Measurements from ENCODE around the gene KCNMB2. TPM values are rescaled to one million over a fixed set of nuclear protein-coding genes. Genes with fewer than 3 reads are reported as not detected.

Gene KCNMB2
- polyA plus RNA-seq, 1 of the 3 experiments (the other 2 are of a cell fraction) = not detected

DNA sequence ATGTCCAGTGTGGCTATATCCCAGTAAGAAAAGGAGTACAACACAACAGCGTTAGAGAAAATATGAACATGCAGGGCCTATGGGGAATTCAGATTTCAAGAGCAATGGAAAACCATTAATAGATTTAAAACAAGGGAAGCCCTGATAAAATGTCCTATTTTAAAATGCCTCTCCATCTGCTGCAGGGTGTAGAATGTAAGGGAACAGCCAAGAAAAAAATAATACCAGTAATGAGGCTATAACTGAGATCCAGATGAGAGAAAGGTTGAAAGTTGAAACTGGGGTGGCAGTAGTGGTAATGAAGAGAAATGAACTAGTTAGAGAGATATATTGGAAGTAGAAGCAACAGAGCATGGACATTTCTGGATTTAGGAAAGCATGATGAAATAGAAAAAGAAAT lies 226.1 kb downstream of the KCNMB2 start (continued):
- TF ChIP-seq, protein P1, sequence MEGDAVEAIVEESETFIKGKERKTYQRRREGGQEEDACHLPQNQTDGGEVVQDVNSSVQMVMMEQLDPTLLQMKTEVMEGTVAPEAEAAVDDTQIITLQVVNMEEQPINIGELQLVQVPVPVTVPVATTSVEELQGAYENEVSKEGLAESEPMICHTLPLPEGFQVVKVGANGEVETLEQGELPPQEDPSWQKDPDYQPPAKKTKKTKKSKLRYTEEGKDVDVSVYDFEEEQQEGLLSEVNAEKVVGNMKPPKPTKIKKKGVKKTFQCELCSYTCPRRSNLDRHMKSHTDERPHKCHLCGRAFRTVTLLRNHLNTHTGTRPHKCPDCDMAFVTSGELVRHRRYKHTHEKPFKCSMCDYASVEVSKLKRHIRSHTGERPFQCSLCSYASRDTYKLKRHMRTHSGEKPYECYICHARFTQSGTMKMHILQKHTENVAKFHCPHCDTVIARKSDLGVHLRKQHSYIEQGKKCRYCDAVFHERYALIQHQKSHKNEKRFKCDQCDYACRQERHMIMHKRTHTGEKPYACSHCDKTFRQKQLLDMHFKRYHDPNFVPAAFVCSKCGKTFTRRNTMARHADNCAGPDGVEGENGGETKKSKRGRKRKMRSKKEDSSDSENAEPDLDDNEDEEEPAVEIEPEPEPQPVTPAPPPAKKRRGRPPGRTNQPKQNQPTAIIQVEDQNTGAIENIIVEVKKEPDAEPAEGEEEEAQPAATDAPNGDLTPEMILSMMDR (IDR thresholded peaks at IDR 0.05) = no peak
- TF ChIP-seq SMC3 (IDR thresholded peaks at IDR 0.05; ENCODE audit: low read depth, low read length) (no peak), GABPA (IDR thresholded peaks at IDR 0.05; ENCODE audit: low read depth) (no peak), NRF1 (IDR thresholded peaks at IDR 0.05; ENCODE audit: low read depth, low read length) (no peak), RAD21 (IDR thresholded peaks at IDR 0.05; ENCODE audit: low read length) (no peak)
- TF ChIP-seq, protein P2, sequence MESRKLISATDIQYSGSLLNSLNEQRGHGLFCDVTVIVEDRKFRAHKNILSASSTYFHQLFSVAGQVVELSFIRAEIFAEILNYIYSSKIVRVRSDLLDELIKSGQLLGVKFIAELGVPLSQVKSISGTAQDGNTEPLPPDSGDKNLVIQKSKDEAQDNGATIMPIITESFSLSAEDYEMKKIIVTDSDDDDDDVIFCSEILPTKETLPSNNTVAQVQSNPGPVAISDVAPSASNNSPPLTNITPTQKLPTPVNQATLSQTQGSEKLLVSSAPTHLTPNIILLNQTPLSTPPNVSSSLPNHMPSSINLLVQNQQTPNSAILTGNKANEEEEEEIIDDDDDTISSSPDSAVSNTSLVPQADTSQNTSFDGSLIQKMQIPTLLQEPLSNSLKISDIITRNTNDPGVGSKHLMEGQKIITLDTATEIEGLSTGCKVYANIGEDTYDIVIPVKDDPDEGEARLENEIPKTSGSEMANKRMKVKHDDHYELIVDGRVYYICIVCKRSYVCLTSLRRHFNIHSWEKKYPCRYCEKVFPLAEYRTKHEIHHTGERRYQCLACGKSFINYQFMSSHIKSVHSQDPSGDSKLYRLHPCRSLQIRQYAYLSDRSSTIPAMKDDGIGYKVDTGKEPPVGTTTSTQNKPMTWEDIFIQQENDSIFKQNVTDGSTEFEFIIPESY (IDR thresholded peaks at IDR 0.05; ENCODE audit: borderline replicate concordance, low read depth) = no peak
- TF ChIP-seq, protein P3, sequence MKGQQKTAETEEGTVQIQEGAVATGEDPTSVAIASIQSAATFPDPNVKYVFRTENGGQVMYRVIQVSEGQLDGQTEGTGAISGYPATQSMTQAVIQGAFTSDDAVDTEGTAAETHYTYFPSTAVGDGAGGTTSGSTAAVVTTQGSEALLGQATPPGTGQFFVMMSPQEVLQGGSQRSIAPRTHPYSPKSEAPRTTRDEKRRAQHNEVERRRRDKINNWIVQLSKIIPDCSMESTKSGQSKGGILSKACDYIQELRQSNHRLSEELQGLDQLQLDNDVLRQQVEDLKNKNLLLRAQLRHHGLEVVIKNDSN (IDR thresholded peaks at IDR 0.05; ENCODE audit: borderline replicate concordance, low read depth) = no peak

DNA sequence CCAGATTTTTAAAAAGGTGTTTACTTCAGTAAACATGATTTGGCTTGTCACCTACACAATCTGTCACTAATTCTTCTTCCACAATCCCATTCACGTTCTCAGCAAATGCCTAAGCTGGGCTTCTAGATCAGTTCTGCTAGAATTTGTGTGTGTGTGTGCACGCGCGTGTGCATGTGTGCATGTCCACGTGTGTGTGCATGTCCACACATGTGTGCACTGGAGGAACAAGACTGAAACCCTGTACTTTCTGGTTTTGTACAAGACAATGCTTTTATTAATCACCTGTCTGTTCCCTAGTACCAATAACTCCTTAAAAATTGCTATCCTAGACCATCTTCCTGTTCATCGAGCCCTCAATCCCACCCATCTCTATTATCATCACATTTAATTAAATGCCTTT lies 229.2 kb downstream of the KCNMB2 start:
- Histone ChIP-seq H3F3A (replicated peaks; ENCODE audit: insufficient read depth) (no peaks in the 10 kb centered on the region), H3K36me3 (replicated peaks in 1 of 2; ENCODE audit: control insufficient read depth in 1 of 2, insufficient read depth in 2 of 2, low read length in 1 of 2) (no peaks in the 10 kb centered on the region), H3K79me2 (ENCODE audit: insufficient read depth) (no peaks in the 10 kb centered on the region), H3K9ac (no peak overlapping the region), H3K9me2 (no peaks in the 10 kb centered on the region), H3K9me3 (no peaks in the 10 kb centered on the region), H2AFZ (ENCODE audit: low read depth) (no peak overlapping the region), H3K4me2 (no peak overlapping the region), H3K4me1 (ENCODE audit: control insufficient read depth in 1 of 2, insufficient read depth in 2 of 2, low read depth in 1 of 2, low read length in 1 of 2) (no peaks in the 10 kb centered on the region), H3K27me3 (ENCODE audit: insufficient read depth) (no peaks in the 10 kb centered on the region), H4K20me1 (ENCODE audit: insufficient read depth) (no peaks in the 10 kb centered on the region), H3K27ac (ENCODE audit: low read depth in 2 of 2, low read length in 1 of 2) (no peak overlapping the region), H3K4me3 (ENCODE audit: low read depth in 2 of 2, low read length in 1 of 2) (no peak overlapping the region)
- no peak for TF ChIP-seq GABPA (IDR thresholded peaks at IDR 0.05; ENCODE audit: low read depth)
- TF ChIP-seq TCF12 (IDR thresholded peaks at IDR 0.05) = no peak
- no peak for TF ChIP-seq FOXJ3 (CRISPR knock-in tag; IDR thresholded peaks at IDR 0.05)
- no peak for TF ChIP-seq CHD2 (IDR thresholded peaks at IDR 0.05; ENCODE audit: low read length, partially characterized antibody)
- no peak for TF ChIP-seq NFIC (IDR thresholded peaks at IDR 0.05; ENCODE audit: borderline replicate concordance)
- TF ChIP-seq ELF1 (IDR thresholded peaks at IDR 0.05) = no peak
- DNase-seq = no peak
- CTCF ChIA-PET = no interaction called here
- POLR2A ChIA-PET = no interaction called here
- WGBS (ENCODE audit: low lambda C conversion rate) = 45% methylated on average over 6 of the region's 6 CpGs

DNA sequence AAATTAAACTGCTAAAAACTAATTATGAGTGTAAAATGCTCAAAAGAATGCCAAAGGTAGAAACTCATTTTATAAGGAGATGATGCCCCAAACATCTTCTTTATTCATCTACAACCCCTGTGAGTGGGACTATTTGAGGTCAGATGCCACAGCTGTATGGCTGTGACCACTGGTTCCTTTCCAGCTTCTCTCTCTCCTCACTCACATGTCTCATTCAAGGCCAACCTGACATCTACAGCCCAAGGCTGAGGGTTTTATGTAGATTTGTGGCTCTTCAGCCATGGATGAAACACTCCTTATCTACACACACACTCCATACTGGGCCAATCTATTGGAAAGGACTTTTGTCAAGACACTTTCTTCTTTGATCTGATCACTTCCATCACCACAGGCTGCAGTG lies 231.3 kb downstream of the KCNMB2 start:
- Histone ChIP-seq H2AFZ (ENCODE audit: low read depth) (no peak overlapping the region), H3K4me2 (no peak overlapping the region), H3K9ac (no peak overlapping the region), H3K4me1 (ENCODE audit: control insufficient read depth in 1 of 2, insufficient read depth in 2 of 2, low read depth in 1 of 2, low read length in 1 of 2) (no peaks in the 10 kb centered on the region), H3K27ac (ENCODE audit: low read depth in 2 of 2, low read length in 1 of 2) (no peak overlapping the region), H4K20me1 (ENCODE audit: insufficient read depth) (no peaks in the 10 kb centered on the region), H3F3A (replicated peaks; ENCODE audit: insufficient read depth) (no peaks in the 10 kb centered on the region), H3K9me3 (no peaks in the 10 kb centered on the region), H3K9me2 (no peaks in the 10 kb centered on the region), H3K36me3 (replicated peaks in 1 of 2; ENCODE audit: control insufficient read depth in 1 of 2, insufficient read depth in 2 of 2, low read length in 1 of 2) (no peaks in the 10 kb centered on the region), H3K27me3 (ENCODE audit: insufficient read depth) (no peaks in the 10 kb centered on the region), H3K79me2 (ENCODE audit: insufficient read depth) (no peaks in the 10 kb centered on the region), H3K4me3 (ENCODE audit: low read depth in 2 of 2, low read length in 1 of 2) (no peak overlapping the region)
- ChIA-PET CTCF (no interaction called here), POLR2A (no interaction called here)
- DNase-seq = no peak
- TF ChIP-seq RAD21 (IDR thresholded peaks at IDR 0.05; ENCODE audit: low read length) (no peak), MEF2A (IDR thresholded peaks at IDR 0.05; ENCODE audit: borderline replicate concordance, low read depth) (no peak), RFX5 (IDR thresholded peaks at IDR 0.05; ENCODE audit: low read length) (no peak), TCF12 (IDR thresholded peaks at IDR 0.05) (no peak), GATA2 (CRISPR knock-in tag; IDR thresholded peaks at IDR 0.05) (no peak), FOXM1 (IDR thresholded peaks at IDR 0.05; ENCODE audit: low read depth) (no peak)
- TF ChIP-seq, protein P4, sequence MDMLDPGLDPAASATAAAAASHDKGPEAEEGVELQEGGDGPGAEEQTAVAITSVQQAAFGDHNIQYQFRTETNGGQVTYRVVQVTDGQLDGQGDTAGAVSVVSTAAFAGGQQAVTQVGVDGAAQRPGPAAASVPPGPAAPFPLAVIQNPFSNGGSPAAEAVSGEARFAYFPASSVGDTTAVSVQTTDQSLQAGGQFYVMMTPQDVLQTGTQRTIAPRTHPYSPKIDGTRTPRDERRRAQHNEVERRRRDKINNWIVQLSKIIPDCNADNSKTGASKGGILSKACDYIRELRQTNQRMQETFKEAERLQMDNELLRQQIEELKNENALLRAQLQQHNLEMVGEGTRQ (IDR thresholded peaks at IDR 0.05; ENCODE audit: borderline replicate concordance, low read depth, low read length) = no peak
- TF ChIP-seq, protein P5, sequence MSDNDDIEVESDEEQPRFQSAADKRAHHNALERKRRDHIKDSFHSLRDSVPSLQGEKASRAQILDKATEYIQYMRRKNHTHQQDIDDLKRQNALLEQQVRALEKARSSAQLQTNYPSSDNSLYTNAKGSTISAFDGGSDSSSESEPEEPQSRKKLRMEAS (IDR thresholded peaks at IDR 0.05; ENCODE audit: low read depth) = no peak
- TF ChIP-seq, protein P1 (IDR thresholded peaks at IDR 0.05) = no peak
- TF ChIP-seq, protein P6, sequence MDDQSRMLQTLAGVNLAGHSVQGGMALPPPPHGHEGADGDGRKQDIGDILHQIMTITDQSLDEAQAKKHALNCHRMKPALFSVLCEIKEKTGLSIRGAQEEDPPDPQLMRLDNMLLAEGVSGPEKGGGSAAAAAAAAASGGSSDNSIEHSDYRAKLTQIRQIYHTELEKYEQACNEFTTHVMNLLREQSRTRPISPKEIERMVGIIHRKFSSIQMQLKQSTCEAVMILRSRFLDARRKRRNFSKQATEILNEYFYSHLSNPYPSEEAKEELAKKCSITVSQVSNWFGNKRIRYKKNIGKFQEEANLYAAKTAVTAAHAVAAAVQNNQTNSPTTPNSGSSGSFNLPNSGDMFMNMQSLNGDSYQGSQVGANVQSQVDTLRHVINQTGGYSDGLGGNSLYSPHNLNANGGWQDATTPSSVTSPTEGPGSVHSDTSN (IDR thresholded peaks at IDR 0.05) = no peak

Measured in SK-N-SH (cell line).